HG03135 (cell line): ENCODE results near the gene SETBP1.
"Not testable (repeated sequence)": the region's sequence is repeated elsewhere in the genome, so short reads cannot be mapped to it uniquely, and the experiment has no call there.

Source experiments
- ATAC-seq: cut with Tn5 transposase; IDR thresholded peaks from one replicate; pipeline ENCODE4 v1.9.1; 2021; ENCODE audit warnings: mild to moderate bottlenecking, moderate library complexity; ENCODE audit not compliant: unreplicated experiment

The SETBP1 gene

DNA sequence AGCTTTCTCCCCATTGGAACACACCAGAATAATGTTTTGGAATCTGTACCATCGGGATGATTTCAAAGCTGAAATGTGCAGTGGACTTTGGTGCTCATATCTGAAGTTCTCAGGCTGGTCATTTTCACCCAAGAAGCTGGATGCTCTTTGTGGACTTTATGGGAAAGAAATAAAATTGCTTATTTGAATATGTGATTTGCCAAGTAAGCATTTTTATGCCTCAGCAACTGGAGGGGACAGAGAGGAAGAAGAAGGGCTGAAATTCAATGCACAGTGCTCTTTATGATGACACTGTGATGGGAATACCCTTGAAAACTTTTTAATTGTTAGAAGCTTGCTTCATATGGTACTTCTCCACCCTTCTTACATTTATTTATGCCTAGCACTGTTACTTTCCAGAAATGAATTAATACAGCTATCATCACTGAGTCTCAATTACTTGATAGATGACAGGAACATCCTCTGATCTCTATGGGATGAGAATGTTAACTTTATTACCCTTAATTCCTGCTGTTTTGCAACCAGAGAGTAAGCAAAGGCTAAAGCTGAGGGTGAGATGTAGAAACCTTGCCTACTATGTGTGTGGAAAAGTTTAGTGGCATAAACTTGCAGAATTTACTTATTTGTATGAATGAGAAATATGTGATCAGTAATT is 23.6 kb downstream of the SETBP1 start:
- no peak for ATAC-seq

- no peak for ATAC-seq
These were observed 24.5 kb downstream of the SETBP1 start for GRCh38 chr18:44705075-44705675.

- no peak for ATAC-seq
These were observed 27.9 kb downstream of the SETBP1 start for GRCh38 chr18:44708451-44709083.

GRCh38 chr18:44709307-44710126 is 28.8 kb downstream of the SETBP1 start:
- ATAC-seq: peak; percentile 86

GRCh38 chr18:44710931-44711330 is 30.2 kb downstream of the SETBP1 start:
- no peak for ATAC-seq

GRCh38 chr18:44712025-44712424 is 31.3 kb downstream of the SETBP1 start:
- ATAC-seq: no peak

- ATAC-seq: no peak
These were observed 32.7 kb downstream of the SETBP1 start for GRCh38 chr18:44713435-44713834.

GRCh38 chr18:44714376-44714775 is 33.7 kb downstream of the SETBP1 start:
- ATAC-seq: no peak

GRCh38 chr18:44715245-44715644 is 34.6 kb downstream of the SETBP1 start:
- ATAC-seq: no peak

DNA sequence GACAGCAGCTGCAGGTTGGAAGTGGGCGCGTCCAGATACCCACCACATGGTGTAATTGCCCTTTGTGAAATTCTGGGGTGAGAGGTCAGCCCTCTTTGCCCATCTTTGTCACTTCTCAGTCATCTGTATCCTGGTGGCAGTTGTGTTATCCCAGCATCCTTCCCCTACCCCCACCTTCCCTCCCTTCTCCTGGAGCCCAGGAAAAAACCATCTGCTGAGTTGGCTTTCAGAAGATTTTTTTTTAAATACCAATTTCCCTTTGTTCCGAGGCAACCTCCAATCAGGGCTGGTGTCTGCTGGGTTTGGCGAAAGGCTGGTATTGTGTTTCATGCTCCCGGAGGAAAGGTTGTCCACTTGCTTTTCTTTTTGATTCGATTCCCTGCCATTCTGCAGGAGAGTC is 35.2 kb downstream of the SETBP1 start:
- ATAC-seq: no peak

DNA sequence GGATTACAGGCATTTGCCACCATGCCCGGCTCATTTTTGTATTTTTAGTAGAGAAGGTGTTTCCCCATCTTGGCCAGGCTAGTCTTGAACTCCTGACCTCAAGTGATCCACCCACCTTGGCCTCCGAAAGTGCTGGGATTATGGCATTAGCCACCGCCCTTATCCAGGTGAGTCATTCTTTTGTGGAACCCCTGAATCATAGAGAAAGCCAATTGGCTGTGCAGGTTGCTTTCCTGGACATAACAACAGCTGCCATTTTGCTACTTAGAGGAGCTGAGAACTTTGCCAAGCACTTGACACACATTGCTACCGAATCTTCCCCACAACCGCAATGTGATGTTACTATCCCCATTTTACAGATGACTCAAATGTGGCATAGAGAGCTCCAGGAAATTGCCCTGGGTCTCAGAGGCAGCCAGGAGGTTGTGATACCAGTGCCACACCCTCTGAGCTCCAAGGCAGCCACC is 36.0 kb downstream of the SETBP1 start:
- ATAC-seq: no peak

DNA sequence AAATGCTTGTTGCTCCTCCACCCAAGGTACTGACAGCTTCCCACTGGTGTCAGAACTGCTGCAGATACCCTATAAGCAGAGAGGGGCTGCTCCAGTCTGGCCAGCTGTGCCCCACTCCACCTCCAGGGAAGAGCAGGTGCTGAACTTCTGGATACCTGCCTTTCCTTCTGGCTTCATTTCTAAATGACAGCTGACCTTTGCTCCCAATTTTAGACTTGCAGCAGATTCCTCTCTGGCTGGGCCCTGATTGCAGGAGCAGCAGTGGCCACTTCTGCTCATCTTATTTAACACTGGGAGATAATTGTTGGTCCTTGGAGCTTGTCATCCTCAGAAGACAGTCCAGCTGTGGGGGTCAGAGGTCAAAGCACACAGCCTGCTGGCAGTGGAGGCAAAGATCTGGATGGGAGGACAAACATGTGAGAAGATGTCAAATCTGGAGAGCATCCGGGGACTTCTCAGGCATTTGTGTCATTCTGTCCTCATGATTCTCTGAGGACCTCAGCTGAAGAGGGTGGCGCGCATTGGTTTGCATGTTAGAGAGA is 38.9 kb downstream of the SETBP1 start:
- no peak for ATAC-seq

GRCh38 chr18:44721748-44722147 is 41.1 kb downstream of the SETBP1 start:
- not testable (repeated sequence) for ATAC-seq

GRCh38 chr18:44723411-44723810 is 42.7 kb downstream of the SETBP1 start:
- peak; percentile 38 for ATAC-seq

GRCh38 chr18:44724105-44724778 is 43.6 kb downstream of the SETBP1 start:
- ATAC-seq: no peak

DNA sequence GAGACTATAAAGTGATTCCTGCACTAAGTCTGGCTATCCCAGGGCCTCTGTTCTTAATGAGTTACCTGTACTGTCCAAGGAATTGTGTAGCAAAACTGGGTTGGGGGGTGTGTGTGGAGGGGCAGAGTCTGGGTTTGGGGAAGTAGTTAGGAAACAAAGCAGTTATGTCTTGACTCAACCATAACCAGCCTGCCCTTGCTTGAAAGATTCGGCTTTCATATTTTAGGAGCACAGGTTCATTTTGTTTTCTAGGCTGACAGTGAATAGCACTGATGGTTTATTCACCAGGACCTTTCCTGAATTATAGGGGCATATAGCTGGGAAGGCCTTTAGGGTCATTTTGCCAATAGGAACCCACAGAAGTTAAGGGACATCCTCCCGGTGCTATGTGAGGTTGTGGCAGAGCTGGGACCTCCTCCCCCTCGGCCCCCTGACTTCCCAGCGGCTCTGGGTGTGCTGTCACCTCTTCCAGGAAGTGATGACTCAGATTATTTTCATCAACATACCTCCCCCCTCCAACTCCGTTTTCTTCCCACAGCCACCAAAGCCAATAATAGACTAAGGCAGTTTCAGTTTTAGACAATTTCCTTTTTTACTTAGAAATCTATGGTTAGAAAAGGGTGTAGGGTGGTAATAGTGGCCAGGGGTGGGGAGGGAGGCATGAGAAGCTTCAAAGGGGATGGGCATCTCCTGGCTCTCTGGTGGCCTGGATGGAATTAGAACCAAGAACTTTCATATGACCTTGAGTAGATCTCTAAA is 44.8 kb downstream of the SETBP1 start:
- peak; percentile 49 for ATAC-seq

- ATAC-seq: no peak
These were observed 45.4 kb downstream of the SETBP1 start for GRCh38 chr18:44726059-44726421.

GRCh38 chr18:44727291-44727690 is 46.6 kb downstream of the SETBP1 start:
- ATAC-seq: no peak

DNA sequence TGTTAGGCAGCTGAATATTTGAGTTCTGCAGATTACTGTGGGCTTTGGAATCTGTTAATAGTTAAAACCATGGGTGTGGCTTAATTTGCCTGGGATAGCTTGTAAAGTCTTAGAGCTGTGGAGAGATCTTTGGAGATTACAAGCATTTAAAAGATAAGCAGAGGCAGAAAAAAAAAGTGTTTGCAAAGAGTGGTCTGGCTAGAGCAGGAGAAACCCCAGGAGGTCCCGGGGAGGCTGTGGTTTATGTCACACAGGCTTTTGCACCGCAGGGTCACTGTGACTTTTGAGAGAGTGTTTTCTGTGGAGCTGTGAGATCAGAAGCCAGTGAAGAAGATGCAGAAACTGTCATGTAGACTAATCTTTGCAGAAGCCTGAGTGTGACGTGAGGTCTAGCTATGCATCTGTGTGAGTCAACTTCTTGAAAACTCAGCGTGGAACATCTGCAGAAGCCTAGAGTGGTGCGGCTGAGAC is 49.0 kb downstream of the SETBP1 start:
- ATAC-seq: no peak
